Endodermal cell (in vitro differentiated cells): ENCODE data around the gene LPXN. TPM values are rescaled to one million over a fixed set of nuclear protein-coding genes. Genes with fewer than 3 reads are reported as not detected.

Experiments used
- DNase-seq: peaks from one replicate; pipeline ENCODE4 v3.0.0-alpha.2; 2017
- H3K27ac ChIP-seq: 2 replicates; pipeline ENCODE4 v1.5.1; 2013; ENCODE audit warnings: mild to moderate bottlenecking, low read depth, low read length, moderate library complexity
- H3K27me3 ChIP-seq: 2 replicates; pipeline ENCODE4 v1.6.1; 2013; ENCODE audit warnings: mild to moderate bottlenecking, low read length, moderate library complexity; ENCODE audit not compliant: insufficient read depth, control insufficient read depth, poor library complexity, severe bottlenecking
- H3K36me3 ChIP-seq: 2 replicates; pipeline ENCODE4 v1.7.0; 2013; ENCODE audit warnings: mild to moderate bottlenecking, low read length, moderate library complexity; ENCODE audit not compliant: control insufficient read depth, insufficient read depth
- H3K4me1 ChIP-seq: one replicate; pipeline ENCODE4 v1.7.0; 2013; ENCODE audit warnings: low read length; ENCODE audit not compliant: control insufficient read depth, insufficient read depth
- H3K4me3 ChIP-seq: 2 replicates; pipeline ENCODE4 v1.5.1; 2013; ENCODE audit warnings: mild to moderate bottlenecking, low read length, moderate library complexity
- H3K9ac ChIP-seq: 2 replicates; pipeline ENCODE4 v1.6.1; 2013; ENCODE audit warnings: mild to moderate bottlenecking, low read length, moderate library complexity; ENCODE audit not compliant: poor library complexity, severe bottlenecking; ENCODE audit errors: extremely low read depth
- H3K9me3 ChIP-seq: 2 replicates; pipeline ENCODE4 v1.6.1; 2013; ENCODE audit warnings: mild to moderate bottlenecking, low read length, moderate library complexity; ENCODE audit not compliant: control insufficient read depth
- H3K27ac Mint-ChIP-seq: 2 replicates; pipeline ENCODE4 v1.8.0; 2020; ENCODE audit warnings: mixed read lengths
- H3K27me3 Mint-ChIP-seq: 2 replicates; pipeline ENCODE4 v1.8.0; 2021; ENCODE audit warnings: mild to moderate bottlenecking, mixed read lengths; ENCODE audit not compliant: insufficient read depth
- H3K36me3 Mint-ChIP-seq: 2 replicates; pipeline ENCODE4 v1.8.0; 2020; ENCODE audit warnings: low read depth, mixed read lengths
- H3K4me1 Mint-ChIP-seq: 2 replicates; pipeline ENCODE4 v1.8.0; 2020; ENCODE audit warnings: mixed read lengths
- H3K4me3 Mint-ChIP-seq: 2 replicates; pipeline ENCODE4 v1.8.0; 2020; ENCODE audit warnings: mild to moderate bottlenecking, moderate library complexity, mixed read lengths
- H3K9me3 Mint-ChIP-seq: 2 replicates; pipeline ENCODE4 v1.8.0; 2020; ENCODE audit warnings: mild to moderate bottlenecking, mixed read lengths
- WGBS, 2 experiments: methylation state at CpG; one replicate each; pipeline versions ENCODE4 v1.1.5 to v1.1.7; 2013; ENCODE audit warnings: missing lambda C conversion rate in 2 of 2, mixed read lengths in 1 of 2; ENCODE audit not compliant: insufficient coverage in 1 of 2, insufficient read length in 1 of 2; 5-methylcytosine and 5-hydroxymethylcytosine counted together
- total RNA-seq, 2 donors: library from RNA; stranded (reverse); fragmentation: NEBNext Ultra II Directional in 1 of 2; extraction: Animal tissue kit (Norgen Biotek cat#: 25700) in 1 of 2; gene quantifications; 2 replicates in 1 of 2; 3 replicates in 1 of 2; pipeline ENCODE4 v1.2.1, GENCODE V29; 2021
- TF ChIP-seq, protein P1 (sequence below): fragments of 200-600 bp; sonication (generic); conservative IDR thresholded peaks from 2 replicates; pipeline ENCODE4 v1.5.0; 2021; ENCODE audit warnings: antibody characterized with exemption, mild to moderate bottlenecking

The LPXN gene
- total RNA-seq, 2 donors from 2014 or later: 1.9 to 2.7 TPM

GRCh38 chr11:58561394-58562098, 14.1 kb downstream of the LPXN start:
- no peak overlapping the region for H3K27ac ChIP-seq
- WGBS, 2 experiments: 83 to 89% methylated on average over 2 of the region's 2 CpGs
- no peaks in the 10 kb centered on the region for H3K27me3 Mint-ChIP-seq
- H3K9me3 ChIP-seq: no peaks in the 10 kb centered on the region
- DNase-seq: no peak
- no peak overlapping the region for H3K27ac Mint-ChIP-seq
- H3K36me3 ChIP-seq: no peaks in the 10 kb centered on the region
- H3K4me1 ChIP-seq: no peaks in the 10 kb centered on the region
- no peak overlapping the region for H3K4me3 ChIP-seq
- no peaks in the 10 kb centered on the region for H3K9me3 Mint-ChIP-seq
- no peaks in the 10 kb centered on the region for H3K27me3 ChIP-seq
- H3K36me3 Mint-ChIP-seq: no peaks in the 10 kb centered on the region
- H3K4me1 Mint-ChIP-seq: no peaks in the 10 kb centered on the region
- H3K4me3 Mint-ChIP-seq: no peak overlapping the region
- TF ChIP-seq, protein P1, sequence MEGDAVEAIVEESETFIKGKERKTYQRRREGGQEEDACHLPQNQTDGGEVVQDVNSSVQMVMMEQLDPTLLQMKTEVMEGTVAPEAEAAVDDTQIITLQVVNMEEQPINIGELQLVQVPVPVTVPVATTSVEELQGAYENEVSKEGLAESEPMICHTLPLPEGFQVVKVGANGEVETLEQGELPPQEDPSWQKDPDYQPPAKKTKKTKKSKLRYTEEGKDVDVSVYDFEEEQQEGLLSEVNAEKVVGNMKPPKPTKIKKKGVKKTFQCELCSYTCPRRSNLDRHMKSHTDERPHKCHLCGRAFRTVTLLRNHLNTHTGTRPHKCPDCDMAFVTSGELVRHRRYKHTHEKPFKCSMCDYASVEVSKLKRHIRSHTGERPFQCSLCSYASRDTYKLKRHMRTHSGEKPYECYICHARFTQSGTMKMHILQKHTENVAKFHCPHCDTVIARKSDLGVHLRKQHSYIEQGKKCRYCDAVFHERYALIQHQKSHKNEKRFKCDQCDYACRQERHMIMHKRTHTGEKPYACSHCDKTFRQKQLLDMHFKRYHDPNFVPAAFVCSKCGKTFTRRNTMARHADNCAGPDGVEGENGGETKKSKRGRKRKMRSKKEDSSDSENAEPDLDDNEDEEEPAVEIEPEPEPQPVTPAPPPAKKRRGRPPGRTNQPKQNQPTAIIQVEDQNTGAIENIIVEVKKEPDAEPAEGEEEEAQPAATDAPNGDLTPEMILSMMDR: no peak
- H3K9ac ChIP-seq: no peak overlapping the region

DNA sequence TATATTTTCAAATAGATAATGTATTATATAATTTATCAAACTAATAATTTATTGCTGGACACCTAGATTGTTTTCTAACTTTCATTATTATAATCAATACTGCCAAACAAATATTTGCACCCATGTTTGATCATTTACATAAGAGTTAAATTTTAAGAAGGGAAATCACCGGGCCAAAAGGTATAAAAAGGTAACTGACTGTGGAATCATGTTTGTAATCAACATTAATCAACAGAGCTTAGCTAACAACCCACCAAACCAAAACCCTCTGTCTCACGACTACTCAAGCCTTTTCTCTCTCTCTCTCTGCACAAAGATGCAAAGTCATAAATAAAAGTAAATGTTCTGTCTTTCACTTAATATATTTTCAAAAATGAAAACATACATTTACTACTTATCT, 14.8 kb downstream of the LPXN start:
- Histone ChIP-seq H3K9me3 (no peaks in the 10 kb centered on the region), H3K27ac (no peak overlapping the region), H3K36me3 (no peaks in the 10 kb centered on the region), H3K9ac (no peak overlapping the region), H3K27me3 (no peaks in the 10 kb centered on the region), H3K4me1 (no peaks in the 10 kb centered on the region), H3K4me3 (no peak overlapping the region)
- H3K27ac Mint-ChIP-seq: no peak overlapping the region
- H3K36me3 Mint-ChIP-seq: no peaks in the 10 kb centered on the region
- no peak overlapping the region for H3K4me3 Mint-ChIP-seq
- no peaks in the 10 kb centered on the region for H3K27me3 Mint-ChIP-seq
- TF ChIP-seq, protein P1: no peak
- no peaks in the 10 kb centered on the region for H3K4me1 Mint-ChIP-seq
- no peaks in the 10 kb centered on the region for H3K9me3 Mint-ChIP-seq
- no peak for DNase-seq
- 44% methylated on average over 1 of the region's 2 CpGs; no CpG with 5 or more reads in 1 of the 2 experiments for WGBS, 2 experiments

DNA sequence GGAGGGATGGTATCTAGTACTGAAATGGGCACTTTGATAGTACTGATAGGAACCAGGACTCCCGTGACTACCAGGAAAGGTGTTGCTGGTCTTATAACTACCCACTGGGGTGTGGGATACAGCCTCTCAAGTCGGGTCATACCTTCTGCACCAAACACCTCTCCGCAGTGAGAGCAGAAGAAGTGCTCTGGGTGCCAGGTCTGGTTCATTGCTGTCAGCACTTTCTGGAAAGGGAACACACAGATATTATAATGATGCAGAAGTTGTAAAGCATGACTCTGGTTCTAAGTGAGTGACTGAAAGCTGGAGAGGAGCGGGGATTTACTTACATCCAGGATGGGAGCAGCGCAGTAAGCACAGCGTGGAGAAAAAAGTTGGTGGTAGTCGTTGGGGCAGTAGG, 26.0 kb downstream of the LPXN start:
- DNase-seq: no peak
- peaks cover 4% of the 10 kb centered on the region for H3K4me1 Mint-ChIP-seq
- peaks cover 2% of the 10 kb centered on the region for H3K36me3 ChIP-seq
- no peaks in the 10 kb centered on the region for H3K27me3 Mint-ChIP-seq
- peaks cover 19% of the 10 kb centered on the region for H3K36me3 Mint-ChIP-seq
- 95 to 99% methylated on average over 6 to 7 of the region's 7 CpGs for WGBS, 2 experiments
- H3K4me3 Mint-ChIP-seq: no peak overlapping the region
- no peaks in the 10 kb centered on the region for H3K4me1 ChIP-seq
- no peaks in the 10 kb centered on the region for H3K9me3 ChIP-seq
- no peak overlapping the region for H3K4me3 ChIP-seq
- no peak overlapping the region for H3K27ac Mint-ChIP-seq
- TF ChIP-seq, protein P1: no peak
- H3K27ac ChIP-seq: no peak overlapping the region
- H3K9me3 Mint-ChIP-seq: no peaks in the 10 kb centered on the region
- no peak overlapping the region for H3K9ac ChIP-seq
- H3K27me3 ChIP-seq: no peaks in the 10 kb centered on the region
